HepG2 (cell line): ENCODE results near the gene IFI35. TPM values are rescaled to one million over a fixed set of nuclear protein-coding genes. Genes with fewer than 3 reads are reported as not detected.

Experiments used
- ATF7-NPFF ChIP-seq: sonication (generic); formaldehyde crosslinking; IDR thresholded peaks from 2 replicates; pipeline ENCODE4 v1.8.1; 2023; ENCODE audit warnings: mild to moderate bottlenecking, low read depth, missing genetic modification reagents, moderate library complexity
- HOXA7 ChIP-seq: sonication (generic); formaldehyde crosslinking; IDR thresholded peaks from 2 replicates; pipeline ENCODE4 v1.8.1; 2022; ENCODE audit warnings: mild to moderate bottlenecking, missing genetic modification reagents, moderate library complexity
- MAFF ChIP-seq: IDR thresholded peaks from 2 replicates; pipeline ENCODE4 v1.6.1; 2011; ENCODE audit warnings: low read depth, low read length, improper control_type of control experiment
- NAIF1 ChIP-seq: sonication (generic); formaldehyde crosslinking; IDR thresholded peaks from 2 replicates; pipeline ENCODE4 v1.5.0; 2020; ENCODE audit warnings: mild to moderate bottlenecking, missing genetic modification reagents, borderline replicate concordance
- NCOR1 ChIP-seq: fragments of 200-600 bp; sonication (generic); IDR thresholded peaks from 2 replicates; pipeline ENCODE4 v1.7.0; 2017; ENCODE audit warnings: antibody characterized with exemption, low read length, borderline replicate concordance
- NONO ChIP-seq, 2 experiments: fragments of 450-650 bp in 1 of 2; sonication (generic) in 1 of 2; formaldehyde crosslinking in 1 of 2; IDR thresholded peaks in 1 of 2; conservative IDR thresholded peaks in 1 of 2; 2 replicates each; pipeline versions ENCODE4 v1.6.1 to v1.8.0; 2017 to 2022; ENCODE audit warnings: mild to moderate bottlenecking in 1 of 2, missing genetic modification reagents in 1 of 2, moderate library complexity in 1 of 2
- NRL ChIP-seq: sonication (generic); formaldehyde crosslinking; IDR thresholded peaks from 2 replicates; pipeline ENCODE4 v1.5.0; 2020; ENCODE audit warnings: missing genetic modification reagents, mild to moderate bottlenecking, moderate library complexity, borderline replicate concordance
- RFXANK ChIP-seq: IDR thresholded peaks from 2 replicates; pipeline ENCODE4 v1.6.1; 2016
- SSRP1 ChIP-seq: IDR thresholded peaks from 2 replicates; pipeline ENCODE4 v1.6.1; 2016; ENCODE audit warnings: control low read depth
- TBL1XR1 ChIP-seq: fragments of 150-350 bp; IDR thresholded peaks from 2 replicates; pipeline ENCODE4 v1.6.1; 2014; ENCODE audit warnings: borderline replicate concordance, low read length; ENCODE audit not compliant: partially characterized antibody
- ZMAT3 ChIP-seq: sonication (generic); formaldehyde crosslinking; conservative IDR thresholded peaks from 2 replicates; pipeline ENCODE4 v1.7.0; 2021; ENCODE audit warnings: missing genetic modification reagents
- ZNF180 ChIP-seq: sonication (generic); formaldehyde crosslinking; IDR thresholded peaks from 2 replicates; pipeline ENCODE4 v1.4.0; 2020; ENCODE audit warnings: low read depth, missing genetic modification reagents, borderline replicate concordance
- ZNF225 ChIP-seq: sonication (generic); formaldehyde crosslinking; IDR thresholded peaks from 2 replicates; pipeline ENCODE4 v1.4.0; 2020; ENCODE audit warnings: mild to moderate bottlenecking, missing genetic modification reagents
- ZNF263 ChIP-seq: sonication (generic); formaldehyde crosslinking; IDR thresholded peaks from 2 replicates; pipeline ENCODE4 v1.4.0; 2020; ENCODE audit warnings: missing genetic modification reagents
- ZNF567 ChIP-seq: sonication (generic); formaldehyde crosslinking; IDR thresholded peaks from 2 replicates; pipeline ENCODE4 v1.8.1; 2023; ENCODE audit warnings: mild to moderate bottlenecking, missing genetic modification reagents, borderline replicate concordance
- ZNF569 ChIP-seq: sonication (generic); formaldehyde crosslinking; IDR thresholded peaks from 2 replicates; pipeline ENCODE4 v1.5.0; 2020; ENCODE audit warnings: mild to moderate bottlenecking, missing genetic modification reagents, moderate library complexity, borderline replicate concordance
- polyA plus RNA-seq, 8 experiments: library from polyadenylated mRNA; depleted of rRNA in 3 of 8; stranded (reverse) in 7 of 8; unstranded in 1 of 8; fragments of >200 nt; fragmentation: Illumina TruSeq in 4 of 8; extraction: Trizol in 4 of 8; gene quantifications; 2 replicates each; pipeline versions ENCODE4 v1.2.1 to v1.2.3, GENCODE V29; 2011 to 2016; ENCODE audit warnings: low read depth in 4 of 8, missing spikeins in 1 of 8, mixed read lengths in 1 of 8; ENCODE audit not compliant: insufficient read depth in 1 of 8
- total RNA-seq, 5 experiments: library from RNA; depleted of rRNA; stranded (reverse); fragments of >200 nt; fragmentation: Illumina TruSeq; extraction: Trizol; gene quantifications; 2 replicates each; pipeline ENCODE4 v1.2.3, GENCODE V29; 2016; ENCODE audit warnings: low read depth in 1 of 5
- TF ChIP-seq, protein P1 (sequence below): sonication (generic); formaldehyde crosslinking; IDR thresholded peaks from 2 replicates; pipeline ENCODE4 v1.4.0; 2020; ENCODE audit warnings: missing genetic modification reagents
- TF ChIP-seq, protein P2 (sequence below): IDR thresholded peaks from 2 replicates; pipeline ENCODE4 v1.6.1; 2016; ENCODE audit warnings: low read depth, borderline replicate concordance
- TF ChIP-seq, protein P3 (sequence below): sonication (generic); formaldehyde crosslinking; conservative IDR thresholded peaks from 2 replicates; pipeline ENCODE4 v1.5.0; 2020; ENCODE audit warnings: missing genetic modification reagents
- TF ChIP-seq, protein P4 (sequence below): sonication (generic); formaldehyde crosslinking; IDR thresholded peaks from 2 replicates; pipeline ENCODE4 v1.5.0; 2020; ENCODE audit warnings: mild to moderate bottlenecking, missing genetic modification reagents
- TF ChIP-seq, protein P5 (sequence below): sonication (generic); formaldehyde crosslinking; IDR thresholded peaks from 2 replicates; pipeline ENCODE4 v1.5.0; 2020; ENCODE audit warnings: missing genetic modification reagents

The IFI35 gene
- total and polyA plus RNA-seq, 2 of the 13 experiments (the other 11 are each of a cell fraction or from before 2014, with no cell fraction given) = 28.9 to 38.1 TPM

DNA sequence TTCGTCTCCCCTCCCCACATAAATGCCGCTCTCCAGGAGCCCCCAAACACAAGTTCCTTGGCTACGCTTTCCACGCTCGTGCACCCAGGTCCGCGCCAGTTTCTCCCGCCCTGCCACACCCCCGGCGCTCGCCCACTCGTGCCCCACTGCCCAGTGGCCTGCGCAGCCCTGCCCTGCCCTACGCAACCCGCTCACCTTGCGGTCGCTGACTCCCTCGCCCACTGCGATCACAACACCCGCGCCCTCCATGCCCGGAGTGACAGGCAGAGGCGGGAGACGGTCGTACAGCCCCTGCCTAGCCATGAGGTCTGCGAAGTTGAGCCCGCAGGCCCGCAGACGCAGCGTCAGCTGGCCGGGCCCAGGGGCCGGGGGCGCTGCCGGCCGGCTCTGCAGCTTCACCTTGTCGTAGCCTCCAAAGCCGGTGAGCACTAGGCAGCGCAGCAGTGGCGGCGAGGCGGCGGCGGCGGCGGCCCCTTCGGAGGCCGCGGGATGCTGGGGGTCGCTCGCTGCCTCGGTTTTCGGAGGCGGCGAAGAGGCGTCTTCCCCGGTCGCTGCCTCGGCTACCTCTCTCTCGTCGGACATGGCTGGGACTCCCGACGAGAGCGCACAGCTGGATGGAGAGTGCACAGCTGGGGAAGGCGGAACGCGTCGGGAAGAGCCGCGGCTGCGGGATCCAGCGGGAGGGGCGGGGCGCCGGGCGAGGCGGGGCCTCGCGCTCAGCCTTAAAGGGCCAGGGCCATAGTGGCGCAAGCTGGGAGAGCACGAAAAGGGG, 15.3 kb downstream of the IFI35 start, which contains the start of gene VAT1 (continued):
- TF ChIP-seq NAIF1 (0 out of 2 replicates have a peak, but pooled peaks have one; percentile 88), ZNF569 (CRISPR knock-in tag) (no peak), ATF7-NPFF (peak; percentile 62; the same call in 1 of the 2 replicates), NCOR1 (no peak), RFXANK (CRISPR knock-in tag) (no peak), ZNF180 (peak; percentile 77), NONO (IDR thresholded peaks at IDR 0.05) (no peak), NONO (CRISPR knock-in tag; conservative IDR thresholded peaks at IDR 0.05) (peak; percentile 84), ZNF225 (CRISPR knock-in tag) (no peak; the same call in 1 of the 2 replicates), ZNF263 (CRISPR knock-in tag) (peak; percentile 64; the same call in 1 of the 2 replicates), HOXA7 (CRISPR knock-in tag) (no peak), TBL1XR1 (no peak), MAFF (no peak), ZMAT3 (CRISPR knock-in tag) (no peak), NRL (CRISPR knock-in tag) (peak; percentile 72; the same call in 1 of the 2 replicates), SSRP1 (CRISPR knock-in tag) (no peak), ZNF567 (CRISPR knock-in tag) (no peak)
- TF ChIP-seq, protein P1, sequence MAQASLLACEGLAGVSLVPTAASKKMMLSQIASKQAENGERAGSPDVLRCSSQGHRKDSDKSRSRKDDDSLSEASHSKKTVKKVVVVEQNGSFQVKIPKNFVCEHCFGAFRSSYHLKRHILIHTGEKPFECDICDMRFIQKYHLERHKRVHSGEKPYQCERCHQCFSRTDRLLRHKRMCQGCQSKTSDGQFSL (CRISPR knock-in tag) = no peak; the same call in 1 of the 2 replicates
- TF ChIP-seq, protein P2, sequence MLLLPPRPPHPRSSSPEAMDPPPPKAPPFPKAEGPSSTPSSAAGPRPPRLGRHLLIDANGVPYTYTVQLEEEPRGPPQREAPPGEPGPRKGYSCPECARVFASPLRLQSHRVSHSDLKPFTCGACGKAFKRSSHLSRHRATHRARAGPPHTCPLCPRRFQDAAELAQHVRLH (CRISPR knock-in tag) = no peak
- TF ChIP-seq, protein P3, sequence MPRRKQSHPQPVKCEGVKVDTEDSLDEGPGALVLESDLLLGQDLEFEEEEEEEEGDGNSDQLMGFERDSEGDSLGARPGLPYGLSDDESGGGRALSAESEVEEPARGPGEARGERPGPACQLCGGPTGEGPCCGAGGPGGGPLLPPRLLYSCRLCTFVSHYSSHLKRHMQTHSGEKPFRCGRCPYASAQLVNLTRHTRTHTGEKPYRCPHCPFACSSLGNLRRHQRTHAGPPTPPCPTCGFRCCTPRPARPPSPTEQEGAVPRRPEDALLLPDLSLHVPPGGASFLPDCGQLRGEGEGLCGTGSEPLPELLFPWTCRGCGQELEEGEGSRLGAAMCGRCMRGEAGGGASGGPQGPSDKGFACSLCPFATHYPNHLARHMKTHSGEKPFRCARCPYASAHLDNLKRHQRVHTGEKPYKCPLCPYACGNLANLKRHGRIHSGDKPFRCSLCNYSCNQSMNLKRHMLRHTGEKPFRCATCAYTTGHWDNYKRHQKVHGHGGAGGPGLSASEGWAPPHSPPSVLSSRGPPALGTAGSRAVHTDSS (CRISPR knock-in tag) = peak; percentile 79; the same call in 1 of the 2 replicates
- TF ChIP-seq, protein P4, sequence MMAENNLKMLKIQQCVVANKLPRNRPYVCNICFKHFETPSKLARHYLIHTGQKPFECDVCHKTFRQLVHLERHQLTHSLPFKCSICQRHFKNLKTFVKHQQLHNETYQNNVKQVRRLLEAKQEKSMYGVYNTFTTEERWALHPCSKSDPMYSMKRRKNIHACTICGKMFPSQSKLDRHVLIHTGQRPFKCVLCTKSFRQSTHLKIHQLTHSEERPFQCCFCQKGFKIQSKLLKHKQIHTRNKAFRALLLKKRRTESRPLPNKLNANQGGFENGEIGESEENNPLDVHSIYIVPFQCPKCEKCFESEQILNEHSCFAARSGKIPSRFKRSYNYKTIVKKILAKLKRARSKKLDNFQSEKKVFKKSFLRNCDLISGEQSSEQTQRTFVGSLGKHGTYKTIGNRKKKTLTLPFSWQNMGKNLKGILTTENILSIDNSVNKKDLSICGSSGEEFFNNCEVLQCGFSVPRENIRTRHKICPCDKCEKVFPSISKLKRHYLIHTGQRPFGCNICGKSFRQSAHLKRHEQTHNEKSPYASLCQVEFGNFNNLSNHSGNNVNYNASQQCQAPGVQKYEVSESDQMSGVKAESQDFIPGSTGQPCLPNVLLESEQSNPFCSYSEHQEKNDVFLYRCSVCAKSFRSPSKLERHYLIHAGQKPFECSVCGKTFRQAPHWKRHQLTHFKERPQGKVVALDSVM (CRISPR knock-in tag) = peak; percentile 77
- TF ChIP-seq, protein P5, sequence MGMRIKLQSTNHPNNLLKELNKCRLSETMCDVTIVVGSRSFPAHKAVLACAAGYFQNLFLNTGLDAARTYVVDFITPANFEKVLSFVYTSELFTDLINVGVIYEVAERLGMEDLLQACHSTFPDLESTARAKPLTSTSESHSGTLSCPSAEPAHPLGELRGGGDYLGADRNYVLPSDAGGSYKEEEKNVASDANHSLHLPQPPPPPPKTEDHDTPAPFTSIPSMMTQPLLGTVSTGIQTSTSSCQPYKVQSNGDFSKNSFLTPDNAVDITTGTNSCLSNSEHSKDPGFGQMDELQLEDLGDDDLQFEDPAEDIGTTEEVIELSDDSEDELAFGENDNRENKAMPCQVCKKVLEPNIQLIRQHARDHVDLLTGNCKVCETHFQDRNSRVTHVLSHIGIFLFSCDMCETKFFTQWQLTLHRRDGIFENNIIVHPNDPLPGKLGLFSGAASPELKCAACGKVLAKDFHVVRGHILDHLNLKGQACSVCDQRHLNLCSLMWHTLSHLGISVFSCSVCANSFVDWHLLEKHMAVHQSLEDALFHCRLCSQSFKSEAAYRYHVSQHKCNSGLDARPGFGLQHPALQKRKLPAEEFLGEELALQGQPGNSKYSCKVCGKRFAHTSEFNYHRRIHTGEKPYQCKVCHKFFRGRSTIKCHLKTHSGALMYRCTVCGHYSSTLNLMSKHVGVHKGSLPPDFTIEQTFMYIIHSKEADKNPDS (CRISPR knock-in tag) = peak; percentile 89; the same call in 1 of the 2 replicates
